Epithelial cell of proximal tubule (primary cell): ENCODE results near the gene BNIP5. TPM values are rescaled to one million over a fixed set of nuclear protein-coding genes. Genes with fewer than 3 reads are reported as not detected.

Experiments used
- DNase-seq: peaks from one replicate; pipeline ENCODE4 v3.0.0-alpha.2; 2011; ENCODE audit warnings: low read depth
- H3K4me3 ChIP-seq: 2 replicates; pipeline ENCODE4 v1.5.1; 2011; ENCODE audit warnings: low read depth, mild to moderate bottlenecking, low read length
- total RNA-seq: library from RNA; depleted of rRNA; stranded (reverse); fragments of >200 nt; gene quantifications from 2 replicates; pipeline ENCODE4 v1.2.3, GENCODE V29; 2015
- TF ChIP-seq, protein P1 (sequence below): conservative IDR thresholded peaks from 2 replicates; pipeline ENCODE4 v1.5.1; 2012; ENCODE audit warnings: low read depth, mild to moderate bottlenecking, low read length

The BNIP5 gene
- total RNA-seq, 1 donor from 2014 or later, result under 0.01 TPM

DNA sequence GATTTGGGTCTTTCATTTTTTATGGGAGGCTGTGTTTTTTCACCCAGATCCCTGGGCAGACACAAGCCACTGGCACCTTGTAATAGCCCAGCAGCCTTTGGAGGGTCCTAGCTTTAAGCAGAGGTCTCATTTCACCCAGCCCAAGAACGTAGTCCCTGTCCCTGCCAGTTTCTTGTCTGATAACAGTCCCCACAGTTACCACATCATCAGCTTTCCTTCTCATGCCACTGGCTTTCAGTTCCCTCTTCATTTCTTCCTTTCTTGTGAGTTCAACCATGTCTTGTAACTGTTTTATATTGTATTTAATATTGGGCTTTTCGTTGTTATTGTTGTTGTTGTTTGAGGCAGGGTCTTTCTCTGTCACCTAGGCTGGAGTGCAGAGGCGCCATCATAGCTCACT, 56.2 kb downstream of the BNIP5 start:
- no peak overlapping the region for H3K4me3 ChIP-seq

DNA sequence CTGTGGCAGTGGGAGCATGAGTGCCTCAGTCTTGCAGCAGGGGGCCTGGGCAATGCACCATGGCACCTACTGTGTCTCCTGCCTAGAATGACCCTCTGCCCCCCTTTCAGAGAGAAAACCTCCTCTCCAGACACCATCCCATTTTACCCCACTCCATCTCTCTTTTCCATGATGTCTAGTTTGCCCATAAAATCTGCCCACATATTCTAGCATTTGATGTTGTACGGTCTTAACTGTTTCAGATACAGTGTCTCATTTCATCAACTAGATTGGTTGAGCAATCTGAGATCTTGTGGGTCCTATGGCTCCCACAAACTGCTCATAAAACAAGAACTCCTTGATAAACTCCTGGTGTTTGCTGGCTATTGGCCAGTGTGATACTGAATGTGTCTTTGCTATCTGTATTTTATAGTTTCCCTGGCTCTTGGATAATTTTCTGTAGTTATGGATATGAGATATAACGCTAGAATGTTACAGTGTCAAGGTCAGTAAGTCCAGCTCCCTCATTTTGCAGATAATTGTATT, 58.7 kb downstream of the BNIP5 start:
- TF ChIP-seq, protein P1, sequence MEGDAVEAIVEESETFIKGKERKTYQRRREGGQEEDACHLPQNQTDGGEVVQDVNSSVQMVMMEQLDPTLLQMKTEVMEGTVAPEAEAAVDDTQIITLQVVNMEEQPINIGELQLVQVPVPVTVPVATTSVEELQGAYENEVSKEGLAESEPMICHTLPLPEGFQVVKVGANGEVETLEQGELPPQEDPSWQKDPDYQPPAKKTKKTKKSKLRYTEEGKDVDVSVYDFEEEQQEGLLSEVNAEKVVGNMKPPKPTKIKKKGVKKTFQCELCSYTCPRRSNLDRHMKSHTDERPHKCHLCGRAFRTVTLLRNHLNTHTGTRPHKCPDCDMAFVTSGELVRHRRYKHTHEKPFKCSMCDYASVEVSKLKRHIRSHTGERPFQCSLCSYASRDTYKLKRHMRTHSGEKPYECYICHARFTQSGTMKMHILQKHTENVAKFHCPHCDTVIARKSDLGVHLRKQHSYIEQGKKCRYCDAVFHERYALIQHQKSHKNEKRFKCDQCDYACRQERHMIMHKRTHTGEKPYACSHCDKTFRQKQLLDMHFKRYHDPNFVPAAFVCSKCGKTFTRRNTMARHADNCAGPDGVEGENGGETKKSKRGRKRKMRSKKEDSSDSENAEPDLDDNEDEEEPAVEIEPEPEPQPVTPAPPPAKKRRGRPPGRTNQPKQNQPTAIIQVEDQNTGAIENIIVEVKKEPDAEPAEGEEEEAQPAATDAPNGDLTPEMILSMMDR, result no peak
- DNase-seq, result no peak
- H3K4me3 ChIP-seq, result no peak overlapping the region

More for the DNA sequence above, 56.2 kb downstream of the BNIP5 start:
- DNase-seq, result no peak
- TF ChIP-seq, protein P1, result no peak

DNA sequence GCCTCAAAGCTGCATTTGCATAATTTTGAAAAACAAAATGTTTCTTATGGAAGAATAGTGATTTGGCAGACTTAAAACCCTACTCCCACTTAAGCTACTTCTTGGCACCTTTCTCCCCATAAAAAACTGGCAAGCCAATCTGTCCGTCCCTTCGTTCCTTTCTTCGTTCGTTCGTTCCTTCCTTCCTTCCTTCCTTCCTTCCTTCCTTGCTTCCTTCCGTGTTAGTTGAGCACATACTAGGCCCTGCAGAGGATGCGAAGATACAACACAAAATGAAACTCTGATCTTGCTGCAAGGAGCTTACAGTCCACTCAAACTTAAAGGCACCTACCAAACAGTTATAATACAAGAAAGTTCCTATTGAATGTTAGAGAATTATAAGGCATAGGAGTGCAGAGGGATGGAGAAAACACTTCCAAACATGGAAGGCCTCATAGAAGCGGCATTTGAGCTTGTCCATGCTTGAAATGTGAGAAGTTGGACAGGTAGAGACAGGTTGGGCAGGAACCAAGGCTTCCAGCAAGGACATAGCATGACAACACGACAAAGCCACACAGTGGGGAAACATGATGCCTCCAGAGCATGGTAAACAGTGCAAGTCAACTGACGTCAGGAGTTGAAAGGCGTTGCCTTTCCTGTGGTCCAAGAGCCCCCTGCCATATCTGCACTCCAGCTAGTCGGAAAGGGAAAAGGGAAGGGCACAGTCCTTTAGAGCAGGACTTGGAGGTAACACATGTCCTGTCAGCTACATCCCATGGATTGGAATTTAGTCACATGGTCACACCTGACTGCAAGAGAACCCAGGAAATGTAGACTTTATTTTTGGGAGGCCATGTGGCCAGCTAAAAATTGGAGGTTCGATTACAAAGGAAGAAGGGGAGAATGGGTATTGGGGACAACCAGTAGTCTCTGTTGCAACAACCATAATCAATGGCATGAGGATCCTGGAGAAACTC, 59.8 kb downstream of the BNIP5 start:
- no peak overlapping the region for H3K4me3 ChIP-seq
- TF ChIP-seq, protein P1, result no peak
- no peak for DNase-seq

DNA sequence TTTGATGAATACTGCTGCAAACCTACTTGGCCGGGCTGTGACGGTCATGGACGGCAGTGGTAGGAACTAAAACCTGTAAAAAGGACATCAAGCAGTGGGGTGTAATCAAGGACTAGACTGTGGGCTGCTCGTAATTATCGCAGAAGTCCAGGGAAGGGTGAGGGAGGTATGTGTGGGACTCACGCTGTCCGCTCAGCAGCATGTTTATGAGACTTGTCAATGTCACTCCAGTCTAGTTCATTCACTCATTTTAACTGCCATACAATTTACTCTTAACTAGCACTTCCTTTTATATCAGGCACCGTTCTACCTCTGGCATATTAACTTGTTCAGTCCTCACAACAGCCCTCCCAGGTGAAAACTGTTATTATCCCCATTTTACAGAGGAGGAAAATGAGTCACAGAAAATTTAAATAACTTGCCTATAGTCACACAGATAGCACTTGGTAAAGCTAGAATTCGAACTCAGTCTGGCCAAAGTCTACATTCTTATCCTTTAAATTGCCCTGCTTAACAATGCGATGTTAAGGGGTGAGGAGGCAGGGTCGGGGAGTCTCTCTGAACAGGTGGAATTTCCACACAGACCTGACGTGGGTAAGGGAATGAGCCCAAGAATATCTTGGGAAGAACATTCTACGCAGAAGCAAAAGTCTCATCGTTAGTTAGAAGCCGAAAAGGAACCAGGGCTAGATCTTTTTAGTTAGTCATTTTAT, 62.7 kb downstream of the BNIP5 start:
- no peak overlapping the region for H3K4me3 ChIP-seq
- TF ChIP-seq, protein P1, result no peak
- DNase-seq, result no peak

DNA sequence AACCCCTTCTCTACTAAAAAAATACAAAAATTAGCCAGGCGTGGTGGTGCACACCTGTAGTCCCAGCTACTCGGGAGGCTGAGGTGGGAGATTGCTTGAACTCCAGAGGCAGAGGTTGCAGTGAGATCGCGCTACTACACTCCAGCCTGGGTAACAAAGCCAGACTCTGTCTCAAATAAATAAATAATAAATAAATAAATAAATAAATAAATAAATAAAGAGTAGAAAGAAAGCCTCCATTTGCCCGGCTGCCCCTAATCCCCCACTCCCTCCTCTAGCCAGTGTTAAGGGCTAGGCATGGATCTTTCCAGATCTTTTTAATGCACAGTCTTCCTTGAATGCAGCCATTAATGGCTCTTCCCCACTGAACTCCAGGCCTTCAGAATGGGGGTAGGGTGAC, 63.6 kb downstream of the BNIP5 start:
- DNase-seq, result no peak
- no peak overlapping the region for H3K4me3 ChIP-seq
- TF ChIP-seq, protein P1, result no peak

DNA sequence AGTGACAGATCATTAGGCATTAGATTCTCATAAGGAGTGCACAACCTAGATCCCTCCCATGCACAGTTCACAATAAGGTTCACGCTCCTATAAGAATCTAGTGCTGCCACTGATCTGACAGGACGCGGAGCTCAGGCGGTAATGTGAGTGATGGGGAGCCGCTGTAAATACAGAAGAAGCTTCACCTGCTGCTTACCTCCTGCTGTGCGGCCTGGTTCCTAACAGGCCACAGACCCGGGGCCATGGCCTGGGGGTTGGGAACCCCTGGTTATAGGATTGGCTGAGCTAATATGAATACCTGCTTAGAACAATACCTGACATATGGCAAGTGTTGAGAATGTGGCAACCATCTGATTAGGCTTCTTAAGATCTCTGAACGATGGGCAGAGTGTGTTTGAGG, 64.5 kb downstream of the BNIP5 start:
- DNase-seq, result no peak
- TF ChIP-seq, protein P1, result no peak
- H3K4me3 ChIP-seq, result no peak overlapping the region
